Vagina (tissue), 2 donors: Measurements from ENCODE around the gene B4GALNT4. TPM values are rescaled to one million over a fixed set of nuclear protein-coding genes. Genes with fewer than 3 reads are reported as not detected.

ENCODE experiments used
- DNase-seq, 2 donors: peaks; one replicate each; pipeline ENCODE4 v3.0.0-alpha.2; 2017; ENCODE audit errors: extremely low spot score in 2 of 2
- H3K27ac ChIP-seq: fragments of 200-600 bp; sonication (generic); one replicate; pipeline ENCODE4 v1.5.1; 2019
- H3K27me3 ChIP-seq: fragments of 200-600 bp; sonication (generic); one replicate; pipeline ENCODE4 v1.5.1; 2019
- H3K36me3 ChIP-seq, 2 donors: fragments of 200-600 bp; sonication (generic); one replicate each; pipeline ENCODE4 v1.5.1; 2017 to 2019
- H3K4me1 ChIP-seq: fragments of 200-600 bp; sonication (generic); one replicate; pipeline ENCODE4 v1.5.1; 2019
- H3K4me3 ChIP-seq, 2 donors: fragments of 200-600 bp; sonication (generic); 1 replicate in 1 of 2; 2 replicates in 1 of 2; pipeline ENCODE4 v1.5.1; 2016 to 2019
- H3K9me3 ChIP-seq: fragments of 200-600 bp; sonication (generic); one replicate; pipeline ENCODE4 v1.5.1; 2019
- POLR2A ChIP-seq, 2 donors: fragments of 450-650 bp; IDR thresholded peaks; one replicate each; pipeline ENCODE4 v1.6.1; 2017; ENCODE audit warnings: antibody characterized with exemption in 2 of 2, mild to moderate bottlenecking in 2 of 2, moderate library complexity in 2 of 2
- POLR2AphosphoS5 ChIP-seq, 2 donors: sonication (generic); formaldehyde crosslinking; IDR thresholded peaks; one replicate each; pipeline ENCODE4 v1.9.0; 2017; ENCODE audit warnings: antibody characterized with exemption in 2 of 2, mild to moderate bottlenecking in 2 of 2, low read depth in 1 of 2; ENCODE audit not compliant: insufficient read depth in 1 of 2
- intact Hi-C: fragments of 100-400 bp; cut with DNase I; formaldehyde crosslinking; loops from one replicate; pipeline ENCODE4 v1.15.1; 2023
- total RNA-seq: library from RNA; depleted of rRNA; stranded (reverse); fragments of >200 nt; gene quantifications from one replicate; pipeline ENCODE4 v1.2.3, GENCODE V29; 2016
- TF ChIP-seq, protein P1 (sequence below), 3 experiments: fragments of 450-650 bp in 2 of 3; fragments of 200-600 bp in 1 of 3; sonication (generic) in 1 of 3; IDR thresholded peaks; one replicate each; pipeline ENCODE4 v1.5.1; 2017 to 2019; ENCODE audit warnings: antibody characterized with exemption in 3 of 3, mild to moderate bottlenecking in 2 of 3, moderate library complexity in 2 of 3

B4GALNT4 gene
- total RNA-seq, 1 donor from 2014 or later: 15.5 TPM

DNA sequence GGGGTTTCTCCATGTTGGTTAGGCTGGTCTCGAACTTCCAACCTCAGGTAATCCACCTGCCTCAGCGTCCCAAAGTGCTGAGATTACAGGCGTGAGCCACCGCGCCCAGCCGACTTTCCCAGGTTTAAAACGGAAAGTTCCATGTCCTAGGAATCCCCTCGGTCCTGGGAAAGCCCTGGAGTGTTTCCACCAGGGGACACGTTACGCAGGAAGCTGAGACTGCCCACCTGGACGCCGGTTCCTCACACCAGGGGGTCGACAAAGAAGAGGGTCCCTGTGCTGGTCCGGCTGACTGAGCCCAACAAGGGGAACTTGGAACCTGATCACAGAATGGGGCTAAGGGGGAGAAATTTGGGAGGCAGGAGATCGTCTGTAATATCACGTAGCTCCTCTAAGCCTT lies 3.5 kb upstream of the B4GALNT4 start:
- DNase-seq: no peak
- no peak overlapping the region for H3K27ac ChIP-seq
- no peaks in the 10 kb centered on the region for H3K27me3 ChIP-seq
- no peaks in the 10 kb centered on the region for H3K9me3 ChIP-seq
- H3K36me3 ChIP-seq: no peaks in the 10 kb centered on the region
- H3K4me1 ChIP-seq: peaks cover 8% of the 10 kb centered on the region
- intact Hi-C loops: loop anchor here (5.0 kb wide), 1 partner anchor 164 kb away; no protein-coding TSS in a partner anchor
- TF ChIP-seq POLR2A (IDR thresholded peaks at IDR 0.05): no peak
- no peak for TF ChIP-seq POLR2AphosphoS5 (IDR thresholded peaks at IDR 0.05; ENCODE audit: insufficient read depth in 1 of 2, low read depth in 1 of 2)
- TF ChIP-seq, protein P1, sequence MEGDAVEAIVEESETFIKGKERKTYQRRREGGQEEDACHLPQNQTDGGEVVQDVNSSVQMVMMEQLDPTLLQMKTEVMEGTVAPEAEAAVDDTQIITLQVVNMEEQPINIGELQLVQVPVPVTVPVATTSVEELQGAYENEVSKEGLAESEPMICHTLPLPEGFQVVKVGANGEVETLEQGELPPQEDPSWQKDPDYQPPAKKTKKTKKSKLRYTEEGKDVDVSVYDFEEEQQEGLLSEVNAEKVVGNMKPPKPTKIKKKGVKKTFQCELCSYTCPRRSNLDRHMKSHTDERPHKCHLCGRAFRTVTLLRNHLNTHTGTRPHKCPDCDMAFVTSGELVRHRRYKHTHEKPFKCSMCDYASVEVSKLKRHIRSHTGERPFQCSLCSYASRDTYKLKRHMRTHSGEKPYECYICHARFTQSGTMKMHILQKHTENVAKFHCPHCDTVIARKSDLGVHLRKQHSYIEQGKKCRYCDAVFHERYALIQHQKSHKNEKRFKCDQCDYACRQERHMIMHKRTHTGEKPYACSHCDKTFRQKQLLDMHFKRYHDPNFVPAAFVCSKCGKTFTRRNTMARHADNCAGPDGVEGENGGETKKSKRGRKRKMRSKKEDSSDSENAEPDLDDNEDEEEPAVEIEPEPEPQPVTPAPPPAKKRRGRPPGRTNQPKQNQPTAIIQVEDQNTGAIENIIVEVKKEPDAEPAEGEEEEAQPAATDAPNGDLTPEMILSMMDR (IDR thresholded peaks at IDR 0.05): no peak
- no peak overlapping the region for H3K4me3 ChIP-seq

DNA sequence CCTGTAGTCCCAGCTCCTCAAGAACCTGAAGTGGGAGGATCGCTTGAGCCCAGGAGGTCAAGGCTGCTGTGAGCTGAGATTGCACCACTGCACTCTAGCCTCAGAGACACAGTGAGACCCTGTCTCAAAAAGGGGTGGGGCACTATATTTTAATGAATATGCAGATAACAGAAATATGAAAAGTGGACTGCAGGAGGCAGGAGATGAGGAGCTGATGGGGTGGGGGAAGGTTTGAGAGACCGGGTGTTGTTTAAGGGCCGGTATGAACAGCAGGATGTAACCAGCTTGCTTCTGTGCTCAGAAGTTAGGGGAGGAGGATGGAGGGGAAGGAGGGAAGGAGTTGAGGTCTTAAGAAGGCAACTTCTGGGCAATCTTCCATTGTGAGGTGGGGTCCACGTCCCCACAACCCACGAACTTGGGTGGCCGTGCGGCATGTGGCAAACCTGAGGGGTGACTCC lies 1.3 kb upstream of the B4GALNT4 start:
- no peaks in the 10 kb centered on the region for H3K27me3 ChIP-seq
- H3K4me3 ChIP-seq: peak overlapping the region in 1 of 2 donors; percentile 49
- no peaks in the 10 kb centered on the region for H3K36me3 ChIP-seq
- intact Hi-C loops: loop anchor here (5.0 kb wide), 1 partner anchor 166 kb away; no protein-coding TSS in a partner anchor
- no peak for DNase-seq
- TF ChIP-seq POLR2AphosphoS5 (IDR thresholded peaks at IDR 0.05; ENCODE audit: insufficient read depth in 1 of 2, low read depth in 1 of 2): no peak
- TF ChIP-seq, protein P1 (IDR thresholded peaks at IDR 0.05): no peak
- TF ChIP-seq POLR2A (IDR thresholded peaks at IDR 0.05): no peak
- no peaks in the 10 kb centered on the region for H3K9me3 ChIP-seq
- H3K27ac ChIP-seq: no peak overlapping the region
- H3K4me1 ChIP-seq: peaks cover 8% of the 10 kb centered on the region

DNA sequence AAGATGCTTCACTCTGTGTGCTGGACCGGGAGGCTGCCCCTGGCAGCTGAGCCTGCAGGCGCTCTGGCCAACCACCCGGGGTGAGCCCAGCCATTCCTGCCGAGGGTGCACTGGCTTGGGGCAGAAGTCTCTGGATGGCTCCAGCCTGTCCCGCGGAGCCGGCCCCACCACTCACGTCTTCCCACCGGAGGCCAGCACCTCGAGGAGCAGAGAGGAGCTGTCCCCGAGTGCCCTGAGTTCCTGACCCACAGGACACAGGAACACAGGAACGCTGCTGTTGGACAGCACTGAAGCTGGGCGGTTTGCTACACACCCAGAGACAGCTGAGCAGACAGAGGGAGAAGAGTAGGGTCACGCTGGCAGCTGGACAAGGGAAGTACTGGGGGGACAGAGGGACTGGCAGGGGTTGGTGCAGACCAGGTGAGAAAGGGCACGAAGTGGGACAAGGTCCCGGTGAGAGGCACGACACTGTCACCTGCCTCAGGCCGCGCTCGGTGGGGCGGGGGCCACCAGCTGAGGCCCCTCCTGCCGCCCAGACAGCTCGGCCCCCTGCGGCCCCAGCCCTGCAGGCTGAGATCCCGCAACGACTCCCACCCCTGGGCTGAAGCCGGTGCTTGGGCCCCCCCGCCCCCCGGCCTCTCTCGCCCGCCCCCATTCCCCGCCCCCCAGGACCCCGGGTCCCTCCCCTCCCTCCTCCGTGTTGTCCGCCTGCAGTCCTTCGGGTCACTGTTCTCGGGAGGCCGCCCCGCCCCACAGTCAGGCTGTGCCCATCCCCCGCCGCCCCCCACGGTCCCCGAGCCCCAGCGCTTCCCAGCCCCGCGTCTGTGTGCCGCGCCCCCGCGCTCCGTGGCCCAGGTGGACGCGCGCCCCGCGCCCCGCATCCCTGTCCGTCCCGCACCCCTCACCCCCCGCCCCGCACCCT lies 624 bp upstream of the B4GALNT4 start:
- no peak for DNase-seq
- H3K9me3 ChIP-seq: no peaks in the 10 kb centered on the region
- intact Hi-C loops: loop anchor here (5.0 kb wide), 1 partner anchor 166 kb away; no protein-coding TSS in a partner anchor
- peaks cover 8% of the 10 kb centered on the region for H3K4me1 ChIP-seq
- no peaks in the 10 kb centered on the region for H3K36me3 ChIP-seq
- peak overlapping the region; percentile 35 to 49 for H3K4me3 ChIP-seq
- H3K27ac ChIP-seq: no peak overlapping the region
- TF ChIP-seq POLR2A (IDR thresholded peaks at IDR 0.05) (no peak), POLR2AphosphoS5 (IDR thresholded peaks at IDR 0.05; ENCODE audit: insufficient read depth in 1 of 2, low read depth in 1 of 2) (no peak)
- TF ChIP-seq, protein P1 (IDR thresholded peaks at IDR 0.05): no peak
- no peaks in the 10 kb centered on the region for H3K27me3 ChIP-seq

DNA sequence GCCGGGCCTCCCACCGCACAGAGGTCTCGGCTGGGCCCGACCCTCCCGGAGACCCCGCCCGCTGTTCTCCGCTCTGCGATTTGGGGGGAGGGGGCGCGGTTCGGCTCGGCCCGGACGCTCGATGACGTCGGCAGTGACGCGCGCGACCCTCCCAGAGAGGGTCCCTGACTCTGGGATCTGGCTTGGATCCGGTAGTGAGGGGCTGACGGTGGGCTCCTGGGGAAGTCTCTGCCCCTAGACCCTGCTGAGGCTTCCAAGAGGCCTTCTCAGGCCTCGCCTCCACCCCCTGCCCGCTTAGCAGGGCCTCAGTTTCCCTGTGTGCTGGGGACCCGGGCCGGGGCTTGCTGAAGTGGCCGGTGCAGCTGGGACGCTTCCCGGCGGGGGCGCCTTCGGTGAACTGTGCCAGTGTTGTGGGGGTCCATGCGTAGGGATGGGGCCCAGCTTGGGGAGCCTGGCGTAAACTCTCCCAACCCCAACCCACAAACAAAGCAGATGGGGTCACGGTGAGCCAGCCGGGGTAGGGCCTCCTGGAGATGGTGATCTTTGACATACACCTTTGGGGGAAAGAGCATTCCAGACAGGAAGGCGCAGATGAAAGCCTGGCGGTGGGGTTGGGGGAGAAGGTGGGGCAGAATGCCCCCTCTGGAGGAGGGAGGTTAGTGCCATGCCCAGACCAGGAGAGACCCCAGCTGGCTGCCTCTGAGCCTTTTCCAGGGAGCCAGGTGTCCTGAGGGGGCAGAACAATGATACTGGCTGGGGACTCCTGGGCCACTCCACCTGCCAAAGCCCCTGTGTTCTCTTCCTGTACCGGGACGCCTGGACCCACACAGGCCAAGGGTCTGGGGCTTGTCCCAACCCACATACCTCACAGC lies 1.0 kb downstream of the B4GALNT4 start:
- intact Hi-C loops: no loop called here
- no peak for DNase-seq
- no peaks in the 10 kb centered on the region for H3K27me3 ChIP-seq

More for the DNA sequence above, 1.0 kb downstream of the B4GALNT4 start:
- peaks cover 8% of the 10 kb centered on the region for H3K4me1 ChIP-seq
- H3K4me3 ChIP-seq: peak overlapping the region in 1 of 2 donors; percentile 31
- no peaks in the 10 kb centered on the region for H3K36me3 ChIP-seq
- H3K9me3 ChIP-seq: no peaks in the 10 kb centered on the region
- TF ChIP-seq, protein P1 (IDR thresholded peaks at IDR 0.05): no peak
- TF ChIP-seq POLR2AphosphoS5 (IDR thresholded peaks at IDR 0.05; ENCODE audit: insufficient read depth in 1 of 2, low read depth in 1 of 2) (no peak), POLR2A (IDR thresholded peaks at IDR 0.05) (no peak)
- H3K27ac ChIP-seq: no peak overlapping the region
